ENCODE measurements around the gene ADA.

DNA sequence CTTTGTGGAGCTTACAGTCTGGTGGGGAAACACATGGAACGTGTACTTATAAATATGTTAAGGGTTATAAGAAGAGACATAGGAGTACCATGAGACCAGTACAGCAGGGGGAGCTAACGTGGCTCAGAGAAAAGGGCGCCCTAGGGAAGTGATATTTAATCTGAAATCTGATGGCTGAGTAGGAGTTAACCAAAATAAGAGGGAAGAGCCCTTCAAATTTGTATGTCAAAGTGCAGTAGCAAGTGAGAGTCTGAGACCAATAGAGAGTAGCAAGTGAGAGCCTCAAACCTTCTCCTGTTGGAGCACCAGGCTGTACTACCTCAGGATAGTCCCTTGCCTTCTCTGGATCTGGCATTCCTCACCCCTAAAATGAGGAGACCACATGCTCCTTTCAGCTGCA lies 75.2 kb downstream of the ADA start:
- TF ChIP-seq POLR2A (IDR thresholded peaks at IDR 0.05) = no peak
- TF ChIP-seq, protein P1, sequence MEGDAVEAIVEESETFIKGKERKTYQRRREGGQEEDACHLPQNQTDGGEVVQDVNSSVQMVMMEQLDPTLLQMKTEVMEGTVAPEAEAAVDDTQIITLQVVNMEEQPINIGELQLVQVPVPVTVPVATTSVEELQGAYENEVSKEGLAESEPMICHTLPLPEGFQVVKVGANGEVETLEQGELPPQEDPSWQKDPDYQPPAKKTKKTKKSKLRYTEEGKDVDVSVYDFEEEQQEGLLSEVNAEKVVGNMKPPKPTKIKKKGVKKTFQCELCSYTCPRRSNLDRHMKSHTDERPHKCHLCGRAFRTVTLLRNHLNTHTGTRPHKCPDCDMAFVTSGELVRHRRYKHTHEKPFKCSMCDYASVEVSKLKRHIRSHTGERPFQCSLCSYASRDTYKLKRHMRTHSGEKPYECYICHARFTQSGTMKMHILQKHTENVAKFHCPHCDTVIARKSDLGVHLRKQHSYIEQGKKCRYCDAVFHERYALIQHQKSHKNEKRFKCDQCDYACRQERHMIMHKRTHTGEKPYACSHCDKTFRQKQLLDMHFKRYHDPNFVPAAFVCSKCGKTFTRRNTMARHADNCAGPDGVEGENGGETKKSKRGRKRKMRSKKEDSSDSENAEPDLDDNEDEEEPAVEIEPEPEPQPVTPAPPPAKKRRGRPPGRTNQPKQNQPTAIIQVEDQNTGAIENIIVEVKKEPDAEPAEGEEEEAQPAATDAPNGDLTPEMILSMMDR (IDR thresholded peaks at IDR 0.05) = peak; percentile 15 to 42 (median 22)
